Gastrocnemius medialis (tissue), 4 donors: ENCODE results near the gene PDZD7. TPM values are rescaled to one million over a fixed set of nuclear protein-coding genes. Genes with fewer than 3 reads are reported as not detected.

Experiments used
- ATAC-seq, 2 donors: fragments of 150-250 bp; one replicate each; pipeline ENCODE4 v1.9.1; 2016
- DNase-seq, 2 donors: peaks; one replicate each; pipeline ENCODE4 v3.0.0-alpha.2; 2019
- H3K27ac ChIP-seq, 4 donors: fragments of 200-600 bp; sonication (generic); 1 replicate in 1 of 4; 2 replicates in 3 of 4; pipeline ENCODE4 v1.5.1; 2016 to 2018; ENCODE audit warnings: mild to moderate bottlenecking in 2 of 4, moderate library complexity in 1 of 4
- H3K27me3 ChIP-seq, 3 donors: fragments of 200-600 bp; sonication (generic) in 2 of 3; 1 replicate in 1 of 3; 2 replicates in 2 of 3; pipeline versions ENCODE4 v1.5.1 to v1.6.0; 2016 to 2019; ENCODE audit warnings: mild to moderate bottlenecking in 1 of 3, moderate library complexity in 1 of 3
- H3K36me3 ChIP-seq, 2 donors: fragments of 200-600 bp; sonication (generic) in 1 of 2; one replicate each; pipeline ENCODE4 v1.5.1; 2017 to 2018
- H3K4me1 ChIP-seq, 2 donors: fragments of 200-600 bp; sonication (generic) in 1 of 2; one replicate each; pipeline ENCODE4 v1.5.1; 2016 to 2017; ENCODE audit warnings: mild to moderate bottlenecking in 2 of 2
- H3K4me3 ChIP-seq, 4 donors: fragments of 200-600 bp; sonication (generic) in 3 of 4; 1 replicate in 1 of 4; 2 replicates in 3 of 4; pipeline ENCODE4 v1.5.1; 2016 to 2019; ENCODE audit warnings: mild to moderate bottlenecking in 2 of 4
- H3K9me3 ChIP-seq, 3 donors: fragments of 200-600 bp; sonication (generic) in 2 of 3; 1 replicate in 1 of 3; 2 replicates in 2 of 3; pipeline ENCODE4 v1.5.1; 2016 to 2019
- POLR2A ChIP-seq, 2 donors: fragments of 450-650 bp; IDR thresholded peaks; one replicate each; pipeline ENCODE4 v1.6.1; 2017; ENCODE audit warnings: antibody characterized with exemption in 2 of 2, mild to moderate bottlenecking in 2 of 2, moderate library complexity in 2 of 2
- in situ Hi-C, 4 donors: fragments of 200-750 bp; cut with MboI; loops; one replicate each; pipeline versions ENCODE4 v1.15.0 to v1.8.0; 2017; ENCODE audit warnings: low sequenced_read_pairs in 4 of 4
- intact Hi-C: fragments of 100-400 bp; cut with DNase I; formaldehyde crosslinking; loops from one replicate; pipeline ENCODE4 v1.15.1; 2023; ENCODE audit warnings: low total_unique reads
- microRNA counts, 2 donors: library from miRNA; unstranded; fragments of <30 nt; microRNA quantifications; one replicate each; lab custom pipeline; 2016
- microRNA-seq, 2 donors: library from miRNA; unstranded; fragments of <30 nt; microRNA quantifications; one replicate each; pipeline ENCODE4, GENCODE V29; 2016; ENCODE audit warnings: borderline replicate concordance in 2 of 2
- total RNA-seq, 4 donors: library from RNA; depleted of rRNA; stranded (reverse); fragments of >200 nt; gene quantifications; one replicate each; pipeline versions ENCODE4 v1.1.0 to v1.2.3, GENCODE V29; 2016
- TF ChIP-seq, protein P1 (sequence below), 5 experiments: fragments of 450-650 bp in 3 of 5; fragments of 200-600 bp in 2 of 5; sonication (generic) in 2 of 5; IDR thresholded peaks in 4 of 5; conservative IDR thresholded peaks in 1 of 5; 1 replicate in 4 of 5; 2 replicates in 1 of 5; pipeline ENCODE4 v1.5.1; 2016 to 2019; ENCODE audit warnings: antibody characterized with exemption in 5 of 5, mild to moderate bottlenecking in 3 of 5, moderate library complexity in 3 of 5

Gene PDZD7
- total RNA-seq, 4 donors from 2014 or later = 0.11 TPM; not detected in 3

DNA sequence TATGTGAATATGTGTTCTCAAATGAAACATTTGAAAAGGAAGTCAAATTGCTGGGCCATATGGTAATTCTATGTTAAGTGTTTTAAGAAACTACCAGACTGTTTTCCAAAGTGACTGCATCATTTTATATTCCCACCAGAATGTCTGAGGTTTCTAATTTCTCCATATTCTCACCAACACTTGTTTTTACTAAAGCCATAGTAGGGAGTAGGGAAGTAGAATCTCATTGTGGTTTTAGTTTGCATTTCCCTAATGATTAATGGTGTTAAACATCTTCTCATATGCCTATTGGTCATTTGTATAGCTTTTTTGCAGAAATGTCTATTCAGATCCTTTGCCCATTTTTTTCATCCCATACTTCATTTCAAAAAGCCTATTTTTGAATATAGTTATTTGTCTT lies 70.7 kb downstream of the PDZD7 start:
- Histone ChIP-seq H3K4me1 (peaks cover 3 to 6% of the 10 kb centered on the region in 2 donors), H3K9me3 (no peaks in the 10 kb centered on the region), H3K27me3 (no peaks in the 10 kb centered on the region), H3K4me3 (no peak overlapping the region), H3K27ac (no peak overlapping the region), H3K36me3 (peaks cover 0 to 68% of the 10 kb centered on the region in 2 donors)
- intact Hi-C loops = no loop called here
- in situ Hi-C loops = no loop called here
- DNase-seq (no peak), ATAC-seq (no peak)
- TF ChIP-seq POLR2A (IDR thresholded peaks at IDR 0.05) = no peak
- TF ChIP-seq, protein P1, sequence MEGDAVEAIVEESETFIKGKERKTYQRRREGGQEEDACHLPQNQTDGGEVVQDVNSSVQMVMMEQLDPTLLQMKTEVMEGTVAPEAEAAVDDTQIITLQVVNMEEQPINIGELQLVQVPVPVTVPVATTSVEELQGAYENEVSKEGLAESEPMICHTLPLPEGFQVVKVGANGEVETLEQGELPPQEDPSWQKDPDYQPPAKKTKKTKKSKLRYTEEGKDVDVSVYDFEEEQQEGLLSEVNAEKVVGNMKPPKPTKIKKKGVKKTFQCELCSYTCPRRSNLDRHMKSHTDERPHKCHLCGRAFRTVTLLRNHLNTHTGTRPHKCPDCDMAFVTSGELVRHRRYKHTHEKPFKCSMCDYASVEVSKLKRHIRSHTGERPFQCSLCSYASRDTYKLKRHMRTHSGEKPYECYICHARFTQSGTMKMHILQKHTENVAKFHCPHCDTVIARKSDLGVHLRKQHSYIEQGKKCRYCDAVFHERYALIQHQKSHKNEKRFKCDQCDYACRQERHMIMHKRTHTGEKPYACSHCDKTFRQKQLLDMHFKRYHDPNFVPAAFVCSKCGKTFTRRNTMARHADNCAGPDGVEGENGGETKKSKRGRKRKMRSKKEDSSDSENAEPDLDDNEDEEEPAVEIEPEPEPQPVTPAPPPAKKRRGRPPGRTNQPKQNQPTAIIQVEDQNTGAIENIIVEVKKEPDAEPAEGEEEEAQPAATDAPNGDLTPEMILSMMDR (IDR thresholded peaks at IDR 0.05 in 4 of 5, conservative IDR thresholded peaks at IDR 0.05 in 1 of 5) = no peak

MicroRNAs encoded within 50 kb of the gene (microRNA counts, 767-probe panel; counts per million panel counts)
- 356 to 448 counts per million in 2 donors for microRNA hsa-miR-608 (lab: Ali Mortazavi, UCI)

Small RNA genes within 50 kb of the gene (microRNA-seq; reads per million reads assigned to microRNA genes)
- 0 reads per million in 2 donors for gene MIR608

Other genes starting within 250 kb of the PDZD7 start
- 10 to 100 TPM in 3 of 4 donors, 1 to 10 TPM in 1; 9.2 to 23.0 (median 20.1) TPM for gene SLF2, start 118.2 kb downstream of the PDZD7 start, total RNA-seq
- gene SEMA4G, start 61.6 kb downstream of the PDZD7 start, total RNA-seq = 1 to 10 TPM in 1 of 4 donors, under 1 TPM in 3; 0.46 to 1.1 (median 0.52) TPM
- 100 to 1,000 TPM in 1 of 4 donors, 10 to 100 TPM in 3; 83.3 to 129 (median 92.5) TPM for gene MRPL43, start 43.6 kb downstream of the PDZD7 start, total RNA-seq
- 10 to 100 TPM in 2 of 4 donors, 1 to 10 TPM in 2; 8.2 to 19.8 (median 10.0) TPM for gene TWNK, start 43.6 kb downstream of the PDZD7 start, total RNA-seq
- 10 to 100 TPM; 22.5 to 44.7 (median 26.7) TPM for gene LZTS2, start 31.3 kb downstream of the PDZD7 start, total RNA-seq
- 1 to 10 TPM; 4.2 to 9.5 (median 7.0) TPM for gene SFXN3, start 105 bp upstream of the PDZD7 start, total RNA-seq
- gene KAZALD1, start 30.9 kb upstream of the PDZD7 start, total RNA-seq = 1 to 10 TPM; 1.7 to 3.6 (median 2.2) TPM
- gene TLX1, start 100.2 kb upstream of the PDZD7 start, total RNA-seq = not detected
- 10 to 100 TPM; 10.7 to 25.9 (median 13.0) TPM for gene LBX1, start 198.3 kb upstream of the PDZD7 start, total RNA-seq